MCF 10A (cell line): ENCODE results near the gene NAALADL1. TPM values are rescaled to one million over a fixed set of nuclear protein-coding genes. Genes with fewer than 3 reads are reported as not detected.

Experiments used
- BruUV-seq: library from RNA; stranded (reverse); fragments of 400-500 nt; replicated peaks from 2 replicates; lab custom pipeline; 2021; lab: Mats Ljungman, UMichigan
- CTCF ChIA-PET: fragments of 300-600 bp; sonication (Branson Sonifier 250); formaldehyde crosslinking; extraction: SDS; loops from one replicate; lab custom pipeline; 2021; ENCODE audit warnings: antibody characterized with exemption, inconsistent platforms; lab: Yijun Ruan, JAX
- POLR2A ChIA-PET: fragments of 300-600, 350-650 bp; sonication (Branson Sonifier 250); formaldehyde crosslinking; extraction: SDS; loops from one replicate; lab custom pipeline; 2020; ENCODE audit warnings: antibody characterized with exemption, inconsistent platforms; lab: Yijun Ruan, JAX
- DNase-seq: peaks from one replicate; pipeline ENCODE4 v3.0.0-alpha.2; 2018; ENCODE audit not compliant: unreplicated experiment
- H3K27ac Mint-ChIP-seq: one replicate; pipeline ENCODE4 v1.8.0; 2022; ENCODE audit warnings: mild to moderate bottlenecking, low read depth, mixed read lengths; ENCODE audit not compliant: unreplicated experiment
- H3K27me3 Mint-ChIP-seq: one replicate; pipeline ENCODE4 v1.8.0; 2022; ENCODE audit warnings: mixed read lengths; ENCODE audit not compliant: insufficient read depth, unreplicated experiment
- H3K36me3 Mint-ChIP-seq: one replicate; pipeline ENCODE4 v1.8.0; 2022; ENCODE audit warnings: mild to moderate bottlenecking, moderate library complexity, mixed read lengths; ENCODE audit not compliant: insufficient read depth, unreplicated experiment
- H3K4me1 Mint-ChIP-seq: one replicate; pipeline ENCODE4 v1.8.0; 2022; ENCODE audit warnings: mixed read lengths; ENCODE audit not compliant: insufficient read depth, unreplicated experiment
- H3K4me3 Mint-ChIP-seq: one replicate; pipeline ENCODE4 v1.8.0; 2022; ENCODE audit warnings: mild to moderate bottlenecking, moderate library complexity, mixed read lengths; ENCODE audit not compliant: unreplicated experiment
- H3K9me3 Mint-ChIP-seq: one replicate; pipeline ENCODE4 v1.8.0; 2022; ENCODE audit warnings: mixed read lengths; ENCODE audit not compliant: unreplicated experiment
- intact Hi-C: fragments of 100-400 bp; cut with micrococcal nuclease; formaldehyde crosslinking; loops from 2 replicates; pipeline ENCODE4 v1.14.1; 2022
- total RNA-seq: library from RNA; stranded (reverse); gene quantifications from 2 replicates; pipeline ENCODE4 v1.2.3, GENCODE V29; 2022
- TF ChIP-seq, protein P1 (sequence below): fragments of 200-600 bp; IDR thresholded peaks from one replicate; pipeline ENCODE4 v1.8.0; 2022; ENCODE audit warnings: antibody characterized with exemption, mild to moderate bottlenecking; ENCODE audit not compliant: unreplicated experiment

The NAALADL1 gene
- total RNA-seq, 1 experiment from 2014 or later, result not detected

GRCh38 chr11:65055538-65055937 is 2.8 kb downstream of the NAALADL1 start:
- no peaks in the 10 kb centered on the region for H3K4me1 Mint-ChIP-seq
- no peaks in the 10 kb centered on the region for H3K9me3 Mint-ChIP-seq
- H3K27ac Mint-ChIP-seq, result no peak overlapping the region
- intact Hi-C loops, result no loop called here
- H3K4me3 Mint-ChIP-seq, result no peak overlapping the region
- no TSS peak for BruUV-seq
- POLR2A ChIA-PET, result interaction anchor here (0.7 kb wide), 1 partner anchor 862 kb away, joined by 3 read pairs; no protein-coding TSS in a partner anchor
- no peaks in the 10 kb centered on the region for H3K27me3 Mint-ChIP-seq
- CTCF ChIA-PET, result no interaction called here
- no peaks in the 10 kb centered on the region for H3K36me3 Mint-ChIP-seq
- TF ChIP-seq, protein P1, sequence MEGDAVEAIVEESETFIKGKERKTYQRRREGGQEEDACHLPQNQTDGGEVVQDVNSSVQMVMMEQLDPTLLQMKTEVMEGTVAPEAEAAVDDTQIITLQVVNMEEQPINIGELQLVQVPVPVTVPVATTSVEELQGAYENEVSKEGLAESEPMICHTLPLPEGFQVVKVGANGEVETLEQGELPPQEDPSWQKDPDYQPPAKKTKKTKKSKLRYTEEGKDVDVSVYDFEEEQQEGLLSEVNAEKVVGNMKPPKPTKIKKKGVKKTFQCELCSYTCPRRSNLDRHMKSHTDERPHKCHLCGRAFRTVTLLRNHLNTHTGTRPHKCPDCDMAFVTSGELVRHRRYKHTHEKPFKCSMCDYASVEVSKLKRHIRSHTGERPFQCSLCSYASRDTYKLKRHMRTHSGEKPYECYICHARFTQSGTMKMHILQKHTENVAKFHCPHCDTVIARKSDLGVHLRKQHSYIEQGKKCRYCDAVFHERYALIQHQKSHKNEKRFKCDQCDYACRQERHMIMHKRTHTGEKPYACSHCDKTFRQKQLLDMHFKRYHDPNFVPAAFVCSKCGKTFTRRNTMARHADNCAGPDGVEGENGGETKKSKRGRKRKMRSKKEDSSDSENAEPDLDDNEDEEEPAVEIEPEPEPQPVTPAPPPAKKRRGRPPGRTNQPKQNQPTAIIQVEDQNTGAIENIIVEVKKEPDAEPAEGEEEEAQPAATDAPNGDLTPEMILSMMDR, result no peak
- DNase-seq, result no peak

GRCh38 chr11:65053827-65054508 is 4.4 kb downstream of the NAALADL1 start:
- intact Hi-C loops, result no loop called here
- Mint-ChIP-seq H3K9me3 (no peaks in the 10 kb centered on the region), H3K27me3 (no peaks in the 10 kb centered on the region), H3K36me3 (no peaks in the 10 kb centered on the region), H3K4me3 (no peak overlapping the region), H3K27ac (no peak overlapping the region), H3K4me1 (no peaks in the 10 kb centered on the region)
- CTCF ChIA-PET, result no interaction called here
- TF ChIP-seq, protein P1, result no peak
- no peak for DNase-seq
- POLR2A ChIA-PET, result interaction anchor here (0.6 kb wide), 1 partner anchor 41 kb away, joined by 3 read pairs; no protein-coding TSS in a partner anchor
- no TSS peak for BruUV-seq

- H3K4me1 Mint-ChIP-seq, result no peaks in the 10 kb centered on the region
- DNase-seq, result no peak
- POLR2A ChIA-PET, result no interaction called here
These were observed 6.9 kb downstream of the NAALADL1 start for GRCh38 chr11:65051398-65051858.

More at GRCh38 chr11:65051398-65051858, 6.9 kb downstream of the NAALADL1 start:
- TF ChIP-seq, protein P1, result no peak
- BruUV-seq, result no TSS peak
- intact Hi-C loops, result no loop called here
- no peak overlapping the region for H3K4me3 Mint-ChIP-seq
- H3K27me3 Mint-ChIP-seq, result no peaks in the 10 kb centered on the region
- no peak overlapping the region for H3K27ac Mint-ChIP-seq
- CTCF ChIA-PET, result no interaction called here
- no peaks in the 10 kb centered on the region for H3K9me3 Mint-ChIP-seq
- no peaks in the 10 kb centered on the region for H3K36me3 Mint-ChIP-seq
